GM21515 (cell line): Measurements from ENCODE around the gene LGALS12.
"Not testable (repeated sequence)": the region's sequence is repeated elsewhere in the genome, so short reads cannot be mapped to it uniquely, and the experiment has no call there.

ENCODE experiments used
- ATAC-seq: cut with Tn5 transposase; IDR thresholded peaks from one replicate; pipeline ENCODE4 v1.9.1; 2021; ENCODE audit not compliant: unreplicated experiment

LGALS12 gene

DNA sequence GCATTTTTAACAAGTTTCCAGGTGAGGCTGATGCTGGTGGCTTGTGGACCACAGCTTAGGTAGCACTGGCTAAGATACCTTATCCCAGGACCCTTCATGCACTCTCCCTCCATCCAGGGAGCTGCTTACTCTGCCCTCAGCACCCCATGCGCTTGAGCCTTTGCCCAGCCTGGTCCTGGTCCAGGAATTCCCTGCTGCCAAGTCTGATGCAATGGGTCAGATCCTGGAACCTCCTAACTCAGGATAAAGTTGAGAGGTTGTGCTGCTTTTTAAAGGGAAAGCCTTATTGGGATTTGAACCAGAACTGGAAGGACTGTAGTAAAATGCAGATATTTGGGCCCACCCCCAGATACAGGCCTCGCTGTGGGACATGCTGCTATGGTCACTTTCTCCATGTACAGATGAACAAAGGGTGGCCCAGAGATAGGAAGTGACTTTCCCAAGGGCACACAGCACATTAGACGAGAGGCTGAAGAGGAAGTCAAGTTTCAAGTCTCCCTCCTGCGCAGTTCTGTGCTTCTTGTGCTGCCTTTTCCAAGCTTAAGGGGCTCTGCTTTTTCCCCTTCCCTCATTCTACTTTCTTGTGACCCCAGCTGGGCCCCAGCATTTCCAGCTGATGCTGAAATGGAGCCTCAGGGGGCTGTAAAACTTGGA lies 824 bp upstream of the LGALS12 start:
- ATAC-seq = no peak

DNA sequence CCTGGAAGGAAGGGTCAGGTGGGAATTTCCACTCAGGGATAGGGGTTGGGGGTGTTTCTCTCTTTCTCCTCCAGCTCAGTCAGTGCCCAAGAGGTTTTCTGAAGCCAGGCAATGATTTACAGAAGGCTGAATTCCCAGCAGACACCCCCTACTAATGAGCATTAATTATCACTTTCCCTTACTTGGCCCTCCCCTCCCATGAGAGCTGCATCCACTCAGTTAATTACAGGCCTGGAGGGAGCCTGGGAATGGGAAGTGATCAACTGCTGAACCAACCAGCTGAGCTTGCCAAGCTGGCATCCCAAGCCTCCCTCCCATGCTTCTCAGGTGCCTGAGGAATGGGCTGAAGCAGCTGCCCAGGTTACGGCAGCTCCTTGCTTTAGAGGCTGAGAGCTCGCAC lies 992 bp downstream of the LGALS12 start:
- ATAC-seq = no peak

DNA sequence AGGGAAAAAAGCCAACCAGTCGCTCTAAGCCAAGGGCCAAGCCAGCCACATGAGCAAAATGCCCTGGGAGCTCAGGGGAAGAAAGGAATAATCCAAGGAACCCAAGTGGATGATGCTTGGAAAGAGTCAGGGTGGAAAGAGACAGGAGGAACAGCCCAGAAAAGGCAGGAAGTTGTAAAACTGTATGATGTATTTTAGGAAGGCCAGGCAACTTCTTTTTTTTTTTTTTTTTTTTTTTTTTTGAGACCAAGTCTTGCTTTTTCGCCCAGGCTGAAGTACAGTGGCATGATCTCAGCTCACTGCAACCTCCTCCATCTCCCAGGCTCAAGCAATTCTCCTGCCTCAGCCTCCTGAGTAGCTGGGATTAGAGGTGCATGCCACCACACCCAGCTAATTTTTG lies 1.6 kb downstream of the LGALS12 start:
- ATAC-seq = no peak

DNA sequence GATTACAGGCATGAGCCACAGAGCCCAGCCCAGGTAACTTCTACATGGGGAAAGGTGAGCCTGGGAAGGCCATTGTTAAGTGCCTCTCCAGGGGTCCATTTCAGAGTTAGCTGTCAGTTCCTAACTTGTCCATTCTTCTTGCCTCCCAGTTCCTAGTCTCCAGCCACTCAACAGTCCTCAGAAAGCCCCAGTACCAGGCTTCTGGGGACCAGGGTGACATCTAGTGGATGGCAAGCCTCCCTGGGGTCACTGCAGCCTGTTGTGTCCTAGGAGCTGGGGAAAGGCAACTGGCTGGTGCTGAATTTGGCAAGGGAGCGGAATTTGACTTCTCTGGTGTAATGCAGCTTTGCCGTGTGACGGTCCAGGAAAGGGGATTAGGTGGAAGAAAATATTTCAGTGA lies 2.1 kb downstream of the LGALS12 start:
- no peak for ATAC-seq

DNA sequence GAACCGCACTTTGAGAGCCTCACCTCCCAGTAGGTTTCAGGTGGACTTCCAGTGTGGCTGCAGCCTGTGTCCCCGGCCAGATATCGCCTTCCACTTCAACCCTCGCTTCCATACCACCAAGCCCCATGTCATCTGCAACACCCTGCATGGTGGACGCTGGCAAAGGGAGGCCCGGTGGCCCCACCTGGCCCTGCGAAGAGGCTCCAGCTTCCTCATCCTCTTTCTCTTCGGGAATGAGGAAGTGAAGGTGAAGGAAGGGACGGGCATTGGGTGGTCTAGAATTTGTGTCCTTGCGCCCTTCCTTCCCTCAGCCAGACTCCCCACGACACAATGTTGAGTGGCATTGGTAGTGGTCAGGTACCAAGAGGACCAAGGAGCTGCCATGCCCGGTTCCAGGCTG lies 2.9 kb downstream of the LGALS12 start:
- ATAC-seq = no peak

DNA sequence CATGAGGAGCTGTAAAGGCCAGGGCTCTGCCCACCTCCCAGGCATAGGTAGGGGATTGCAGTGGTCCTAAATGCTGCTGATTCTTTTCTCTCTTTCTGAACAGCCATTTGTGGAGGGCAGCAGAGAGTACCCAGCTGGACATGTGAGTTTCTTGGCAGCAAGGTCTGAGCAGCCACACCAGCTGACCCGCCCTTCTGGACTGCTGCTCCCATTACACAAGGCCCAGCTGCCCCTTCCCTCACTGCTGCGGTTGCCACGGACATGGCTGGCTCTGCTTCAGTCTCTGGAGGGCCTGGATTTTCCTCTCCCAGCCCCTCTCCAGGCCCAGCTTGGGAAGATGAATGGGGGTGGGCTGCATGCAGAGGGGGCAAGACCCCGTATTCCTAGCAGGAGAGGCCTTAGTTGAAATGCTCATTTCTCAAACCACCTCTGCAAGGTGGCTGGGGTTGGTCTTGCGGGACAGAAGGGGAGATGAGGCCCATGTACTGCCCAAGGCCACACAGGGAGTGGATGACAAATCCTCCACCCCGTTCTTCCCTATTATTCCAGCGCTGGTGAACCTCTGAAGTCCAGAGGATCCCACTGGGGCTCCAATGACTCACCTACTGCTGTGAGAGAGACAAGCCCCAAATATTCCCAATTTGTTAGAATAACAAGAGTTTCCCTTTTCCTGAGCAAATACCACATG lies 4.6 kb downstream of the LGALS12 start:
- ATAC-seq = no peak

DNA sequence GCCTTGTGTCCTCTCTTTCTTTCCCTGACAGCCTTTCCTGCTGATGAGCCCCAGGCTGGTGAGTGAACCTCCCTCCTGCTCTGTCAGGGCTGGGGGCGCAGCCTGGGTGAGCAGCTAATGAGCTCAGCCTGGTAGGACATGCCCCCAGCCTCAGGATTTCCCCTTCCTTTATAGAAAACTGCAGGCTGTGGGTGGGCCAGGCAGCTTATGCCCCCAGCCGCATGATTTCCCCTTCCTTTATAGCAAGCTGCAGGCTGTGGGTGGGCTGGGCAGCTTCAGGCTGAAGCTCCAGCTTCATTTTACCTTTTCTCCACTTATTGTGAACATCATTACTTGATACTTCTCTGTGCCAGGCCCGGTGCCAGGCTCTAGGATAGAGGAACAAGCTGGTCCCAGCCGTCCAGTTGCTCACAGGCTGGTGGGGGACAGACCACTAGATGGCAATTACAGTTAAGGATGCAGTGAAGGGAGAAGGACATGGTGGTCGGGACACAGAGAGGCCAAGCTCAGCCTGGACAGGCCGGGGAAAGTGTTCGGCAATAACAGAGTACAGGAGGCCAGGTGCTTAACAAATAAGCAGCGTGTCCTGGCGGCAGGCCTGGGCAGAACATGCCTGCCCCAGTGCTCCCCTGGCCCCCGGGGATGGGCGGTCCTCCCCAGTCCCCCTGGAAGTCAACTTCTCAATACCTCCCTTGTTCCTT lies 5.3 kb downstream of the LGALS12 start:
- ATAC-seq = no peak

DNA sequence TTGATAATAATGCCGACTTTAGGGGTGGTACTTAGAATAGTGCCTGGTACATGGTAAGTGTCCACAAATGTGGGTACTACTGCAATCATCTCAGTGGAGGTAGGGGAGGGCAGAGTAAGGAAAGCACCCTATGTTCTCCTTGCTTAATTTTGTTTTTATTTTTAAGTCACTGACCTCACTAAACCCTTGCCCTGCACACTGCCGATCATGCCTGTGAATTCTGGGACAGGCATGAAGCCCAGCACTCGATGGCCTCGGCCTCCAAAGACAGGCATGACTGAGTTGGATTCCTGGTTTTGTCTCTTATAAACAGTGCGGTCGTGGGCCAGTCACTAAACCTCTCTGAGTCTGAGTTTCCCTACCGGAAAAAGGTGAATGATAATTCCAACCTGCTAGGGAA lies 6.9 kb downstream of the LGALS12 start:
- no peak for ATAC-seq

DNA sequence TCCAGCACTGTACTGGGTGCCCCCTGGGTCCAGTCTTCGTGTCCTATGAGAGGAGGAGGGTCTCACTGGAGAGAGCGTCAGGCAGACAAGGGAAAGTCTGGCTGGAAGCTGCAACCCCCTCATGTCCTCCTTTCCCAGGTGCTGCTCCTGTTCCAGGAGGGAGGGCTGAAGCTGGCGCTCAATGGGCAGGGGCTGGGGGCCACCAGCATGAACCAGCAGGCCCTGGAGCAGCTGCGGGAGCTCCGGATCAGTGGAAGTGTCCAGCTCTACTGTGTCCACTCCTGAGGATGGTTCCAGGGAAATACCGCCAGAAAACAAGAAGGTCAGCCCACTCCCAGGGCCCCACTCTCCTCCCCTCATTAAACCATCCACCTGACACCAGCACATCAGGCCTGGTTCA lies 10.2 kb downstream of the LGALS12 start:
- no peak for ATAC-seq

DNA sequence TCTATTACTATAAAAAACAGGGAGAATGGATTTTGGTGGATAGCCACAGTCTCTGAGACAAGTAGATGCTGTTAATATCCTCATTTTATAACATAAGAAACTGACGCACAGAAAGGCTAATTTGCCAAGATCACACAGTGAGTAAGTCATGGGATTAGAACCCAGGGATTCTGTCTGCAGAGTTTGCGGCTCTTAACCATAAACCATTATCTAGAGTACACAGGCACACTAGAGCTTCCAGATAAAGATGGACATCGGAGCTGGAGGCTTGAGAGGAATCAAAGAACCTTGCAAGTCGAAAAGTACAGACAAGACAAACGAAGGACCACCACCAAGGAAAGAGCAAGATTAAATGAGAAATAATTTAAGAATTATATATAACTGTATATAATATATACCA lies 11.3 kb downstream of the LGALS12 start:
- ATAC-seq = no peak

DNA sequence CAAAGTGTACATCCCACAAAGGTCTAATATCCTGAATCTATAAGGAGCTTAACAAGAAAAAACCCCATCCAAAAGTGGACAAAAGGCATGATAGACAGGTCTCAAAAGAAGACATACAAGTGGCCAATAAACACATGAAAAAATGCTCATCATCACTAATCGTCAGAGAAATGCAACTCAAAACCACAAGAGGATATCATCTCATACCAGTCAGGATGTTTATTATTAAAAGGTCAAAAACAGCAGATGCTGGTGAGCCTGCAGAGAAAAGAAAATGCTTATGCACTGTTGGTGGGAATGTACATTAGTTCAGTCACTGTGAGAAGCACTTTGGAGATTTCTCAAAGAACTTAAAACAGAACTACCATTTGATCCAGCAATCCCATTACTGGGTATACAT lies 12.7 kb downstream of the LGALS12 start:
- ATAC-seq = no peak

DNA sequence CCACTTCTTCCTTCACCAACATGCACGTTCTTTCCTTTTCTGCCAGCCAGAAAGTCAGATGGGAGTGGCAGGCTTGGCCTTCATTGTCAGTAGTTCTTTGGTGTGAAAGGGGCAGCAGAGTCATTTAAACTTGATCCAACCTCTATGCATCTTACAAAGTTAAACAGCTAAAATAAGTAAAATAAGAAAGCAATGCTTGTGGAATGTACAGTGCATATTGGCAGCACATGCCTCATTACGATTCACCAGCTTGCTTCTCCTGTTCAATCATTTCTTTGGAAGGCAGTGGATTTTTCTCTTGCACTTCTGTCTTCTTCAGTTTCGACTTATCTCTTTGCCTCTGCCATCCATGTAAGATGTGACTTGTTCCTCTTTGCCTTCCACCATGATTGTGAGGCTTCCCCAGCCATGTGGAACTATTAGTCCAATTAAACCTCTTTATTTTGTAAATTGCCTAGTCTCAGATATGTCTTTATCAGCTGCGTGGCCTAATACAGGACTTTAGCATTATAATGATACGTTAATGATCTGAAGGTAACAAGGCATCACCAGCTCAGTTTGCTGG lies 14.8 kb downstream of the LGALS12 start:
- ATAC-seq = no peak

DNA sequence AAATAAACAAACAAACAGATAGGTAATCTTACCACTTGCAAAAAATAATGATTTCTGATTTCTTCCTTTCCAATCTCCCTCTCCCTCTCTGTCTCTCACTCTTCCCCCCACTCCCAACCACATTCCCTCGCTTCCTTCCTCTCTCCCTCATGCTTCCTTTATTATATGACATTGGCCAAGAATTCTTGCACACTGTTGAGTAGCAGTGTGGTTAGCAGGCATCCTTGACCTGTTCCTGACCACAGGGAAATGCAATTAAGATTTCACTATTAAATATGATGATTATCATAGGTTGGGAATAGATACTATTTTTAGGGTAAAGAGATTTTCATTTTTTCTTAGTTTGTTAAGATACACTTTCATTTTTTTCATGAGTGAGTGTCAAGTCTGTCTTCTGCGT lies 16.0 kb downstream of the LGALS12 start:
- no peak for ATAC-seq

DNA sequence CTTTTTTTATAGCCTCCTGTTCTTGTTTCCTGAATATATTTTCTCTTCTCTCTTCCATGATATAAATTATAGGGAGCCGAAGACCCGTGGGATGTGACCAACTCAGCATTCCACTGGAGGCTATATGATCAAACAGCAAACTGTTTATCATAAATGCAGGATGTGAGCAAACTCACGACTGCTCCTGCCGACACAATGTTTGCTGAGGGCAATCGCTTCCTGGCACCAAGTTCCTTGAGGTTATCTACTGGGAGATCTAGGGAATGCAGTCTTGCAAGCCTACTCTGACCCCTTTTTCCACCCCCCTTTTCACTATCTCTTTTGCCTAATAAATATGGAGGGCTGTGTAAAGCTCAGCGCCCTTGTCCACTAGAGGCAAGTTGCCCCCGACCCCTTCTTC lies 17.3 kb downstream of the LGALS12 start:
- ATAC-seq = no peak

DNA sequence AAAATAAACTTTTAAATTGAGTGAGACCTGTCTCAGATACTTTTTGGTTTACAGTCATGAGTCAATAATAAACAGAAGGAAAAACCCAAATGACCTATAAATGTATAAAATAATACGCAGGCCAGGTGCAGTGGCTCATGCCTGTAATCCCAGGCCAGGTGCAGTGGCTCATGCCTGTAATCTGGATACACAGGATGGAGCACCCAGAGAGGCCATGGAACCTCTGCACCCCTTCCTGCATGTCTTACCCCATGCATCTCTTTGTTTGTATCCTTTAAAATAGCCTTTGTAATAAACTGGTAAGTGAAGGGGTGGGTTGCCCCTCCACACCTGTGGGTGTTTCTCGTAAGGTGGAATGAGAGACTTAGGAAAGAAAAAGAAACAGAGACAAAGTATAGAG lies 21.8 kb downstream of the LGALS12 start:
- no peak for ATAC-seq

DNA sequence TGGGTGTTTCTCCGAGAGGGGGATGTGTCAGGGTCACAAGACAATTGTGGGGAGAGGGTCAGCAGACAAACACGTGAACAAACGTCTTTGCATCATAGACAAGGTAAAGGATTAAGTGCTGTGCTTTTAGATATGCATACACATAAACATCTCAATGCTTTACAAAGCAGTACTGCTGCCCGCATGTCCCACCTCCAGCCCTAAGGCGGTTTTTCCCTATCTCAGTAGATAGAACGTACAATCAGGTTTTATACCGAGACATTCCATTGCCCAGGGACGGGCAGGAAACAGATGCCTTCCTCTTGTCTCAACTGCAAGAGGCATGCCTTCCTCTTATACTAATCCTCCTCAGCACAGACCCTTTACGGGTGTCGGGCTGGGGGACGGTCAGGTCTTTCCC lies 22.3 kb downstream of the LGALS12 start:
- not testable (repeated sequence) for ATAC-seq

DNA sequence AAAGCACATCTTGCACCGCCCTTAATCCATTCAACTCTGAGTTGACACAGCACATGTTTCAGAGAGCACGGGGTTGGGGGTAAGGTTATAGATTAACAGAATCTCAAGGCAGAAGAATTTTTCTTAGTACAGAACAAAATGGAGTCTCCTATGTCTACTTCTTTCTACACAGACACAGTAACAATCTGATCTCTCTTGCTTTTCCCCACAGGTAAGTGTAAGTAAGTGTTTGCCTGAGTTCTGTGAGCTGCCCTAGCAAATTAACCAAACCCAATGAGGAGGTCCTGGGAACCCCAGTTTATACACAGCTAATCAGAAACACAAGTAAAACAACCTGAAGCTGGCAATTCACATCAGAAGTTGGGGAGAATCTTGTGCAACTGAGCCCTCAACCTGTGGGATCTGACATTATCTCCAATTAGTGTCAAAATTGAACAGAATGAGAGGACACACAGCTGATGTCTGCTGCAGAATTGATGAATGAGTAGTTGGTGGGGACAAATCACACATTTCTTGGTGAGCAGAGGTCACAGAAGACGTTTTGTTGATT lies 22.9 kb downstream of the LGALS12 start:
- ATAC-seq = not testable (repeated sequence)

DNA sequence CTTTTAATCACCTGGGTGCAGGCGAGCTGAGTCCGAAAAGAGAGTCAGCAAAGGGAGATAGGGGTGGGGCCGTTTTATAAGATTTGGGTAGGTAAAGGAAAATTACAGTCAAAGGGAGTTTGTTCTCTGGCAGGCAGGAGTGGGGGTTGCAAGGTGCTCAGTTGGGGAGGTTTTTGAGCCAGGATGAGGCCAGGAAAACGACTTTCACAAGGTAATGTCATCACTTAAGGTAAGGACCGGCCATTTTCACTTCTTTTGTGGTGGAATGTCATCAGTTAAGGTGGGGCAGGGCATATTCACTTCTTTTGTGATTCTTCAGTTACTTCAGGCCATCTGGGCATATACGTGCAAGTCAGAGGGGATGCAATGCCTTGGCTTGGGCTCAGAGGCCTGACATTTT lies 23.5 kb downstream of the LGALS12 start:
- ATAC-seq = not testable (repeated sequence)

DNA sequence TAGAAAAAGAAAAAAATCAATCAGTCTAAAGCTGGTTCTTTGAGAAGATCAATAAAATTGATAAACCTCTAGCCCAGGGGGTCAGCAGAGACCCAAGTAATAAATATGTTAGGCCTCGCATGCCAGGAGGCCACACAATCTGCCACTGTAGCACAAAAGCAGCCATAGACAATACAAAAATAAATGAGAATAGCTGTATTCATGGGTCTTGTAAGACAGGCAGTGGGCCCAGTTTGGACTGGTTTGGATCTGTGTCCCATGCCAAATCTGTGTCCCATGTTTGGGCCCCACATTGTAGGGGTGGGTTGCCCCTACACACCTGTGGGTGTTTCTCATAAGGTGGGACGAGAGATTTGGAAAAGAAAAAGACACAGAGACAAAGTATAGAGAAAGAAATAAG lies 24.1 kb downstream of the LGALS12 start:
- ATAC-seq = no peak

DNA sequence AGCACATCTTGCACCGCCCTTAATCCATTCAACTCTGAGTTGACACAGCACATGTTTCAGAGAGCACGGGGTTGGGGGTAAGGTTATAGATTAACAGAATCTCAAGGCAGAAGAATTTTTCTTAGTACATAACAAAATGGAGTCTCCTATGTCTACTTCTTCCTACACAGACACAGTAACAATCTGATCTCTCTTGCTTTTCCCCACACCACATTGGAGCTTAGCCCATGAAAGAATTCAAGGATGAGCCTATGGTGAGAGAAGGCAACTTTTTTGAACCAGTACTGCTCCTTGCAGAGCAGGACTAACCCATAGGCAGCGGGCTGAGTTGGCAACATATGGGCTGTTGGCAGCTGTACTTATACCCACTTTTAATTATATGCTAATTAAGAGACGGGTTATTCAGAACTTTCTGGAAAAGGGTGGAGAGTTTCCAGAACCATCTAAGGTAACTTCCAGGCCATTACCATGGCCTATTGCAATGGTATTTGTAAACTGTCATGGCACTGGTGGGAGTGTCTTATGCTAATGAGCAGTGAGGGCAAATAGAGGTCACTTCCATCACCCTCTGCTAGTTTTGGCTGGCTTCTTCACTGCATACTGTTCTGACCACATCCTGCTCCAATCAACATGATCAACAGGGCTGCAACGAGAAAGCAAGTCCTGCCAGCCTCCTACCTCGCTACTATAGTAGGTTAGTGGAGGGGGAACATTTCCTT lies 25.3 kb downstream of the LGALS12 start:
- ATAC-seq = peak; percentile 81

DNA sequence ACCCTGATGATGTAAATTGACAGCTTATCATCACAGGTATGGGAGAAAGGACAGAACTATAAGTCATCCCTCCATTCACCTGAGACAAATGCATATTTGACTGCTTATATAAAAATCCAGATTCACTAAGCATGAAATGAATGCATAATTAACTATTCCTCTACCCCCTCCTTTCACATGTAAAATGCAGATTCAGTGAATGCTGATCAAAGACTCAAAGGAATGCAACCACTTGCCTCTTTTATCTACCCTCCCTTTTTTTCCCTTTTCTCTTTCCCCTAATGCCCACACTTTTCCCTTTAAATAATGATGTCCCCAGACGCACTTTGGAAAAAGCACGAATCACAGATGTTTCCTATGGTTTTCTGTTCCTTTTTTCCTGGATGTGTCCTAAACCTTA lies 26.2 kb downstream of the LGALS12 start:
- no peak for ATAC-seq
